ENCODE results near the gene UBE2M.
A peak's percentile ranks its signal among the peaks of the same experiment; 100 is the strongest.

Gene UBE2M

GRCh38 chr19:58570770-58571574 lies 12.6 kb upstream of the UBE2M start:
- DNase-seq (ENCODE audit: low read depth): no peak

- DNase-seq (ENCODE audit: low read depth): no peak
These were observed 11.7 kb upstream of the UBE2M start for GRCh38 chr19:58569943-58570670.

GRCh38 chr19:58569191-58569942 lies 11.0 kb upstream of the UBE2M start:
- DNase-seq (ENCODE audit: low read depth): no peak

- no peak for DNase-seq (ENCODE audit: low read depth)
These were observed 10.2 kb upstream of the UBE2M start for GRCh38 chr19:58568453-58569130.

- DNase-seq (ENCODE audit: low read depth): no peak
These were observed 8.6 kb upstream of the UBE2M start for GRCh38 chr19:58566989-58567388.

- DNase-seq (ENCODE audit: low read depth): no peak
These were observed 5.4 kb upstream of the UBE2M start for GRCh38 chr19:58563823-58564222.

GRCh38 chr19:58563034-58563573 lies 4.7 kb upstream of the UBE2M start:
- no peak for DNase-seq (ENCODE audit: low read depth)

GRCh38 chr19:58562122-58563033 lies 4.0 kb upstream of the UBE2M start:
- no peak for DNase-seq (ENCODE audit: low read depth)

GRCh38 chr19:58561373-58562121 lies 3.1 kb upstream of the UBE2M start:
- no peak for DNase-seq (ENCODE audit: low read depth)

GRCh38 chr19:58560921-58561320 lies 2.5 kb upstream of the UBE2M start:
- DNase-seq (ENCODE audit: low read depth): no peak

GRCh38 chr19:58560007-58560887 lies 1.8 kb upstream of the UBE2M start:
- DNase-seq (ENCODE audit: low read depth): no peak

- DNase-seq (ENCODE audit: low read depth): no peak
These were observed 1.0 kb upstream of the UBE2M start for GRCh38 chr19:58559275-58560006.

- peak; percentile 69 for DNase-seq (ENCODE audit: low read depth)
These were observed 338 bp upstream of the UBE2M start for GRCh38 chr19:58558623-58559274.

GRCh38 chr19:58557221-58558065 lies 968 bp downstream of the UBE2M start:
- DNase-seq (ENCODE audit: low read depth): no peak

- no peak for DNase-seq (ENCODE audit: low read depth)
These were observed 1.7 kb downstream of the UBE2M start for GRCh38 chr19:58556622-58557220.

GRCh38 chr19:58555920-58556621 lies 2.3 kb downstream of the UBE2M start:
- no peak for DNase-seq (ENCODE audit: low read depth)
